ENCODE results near the gene SETD5.
A peak's percentile ranks its signal among the peaks of the same experiment; 100 is the strongest.

DNA sequence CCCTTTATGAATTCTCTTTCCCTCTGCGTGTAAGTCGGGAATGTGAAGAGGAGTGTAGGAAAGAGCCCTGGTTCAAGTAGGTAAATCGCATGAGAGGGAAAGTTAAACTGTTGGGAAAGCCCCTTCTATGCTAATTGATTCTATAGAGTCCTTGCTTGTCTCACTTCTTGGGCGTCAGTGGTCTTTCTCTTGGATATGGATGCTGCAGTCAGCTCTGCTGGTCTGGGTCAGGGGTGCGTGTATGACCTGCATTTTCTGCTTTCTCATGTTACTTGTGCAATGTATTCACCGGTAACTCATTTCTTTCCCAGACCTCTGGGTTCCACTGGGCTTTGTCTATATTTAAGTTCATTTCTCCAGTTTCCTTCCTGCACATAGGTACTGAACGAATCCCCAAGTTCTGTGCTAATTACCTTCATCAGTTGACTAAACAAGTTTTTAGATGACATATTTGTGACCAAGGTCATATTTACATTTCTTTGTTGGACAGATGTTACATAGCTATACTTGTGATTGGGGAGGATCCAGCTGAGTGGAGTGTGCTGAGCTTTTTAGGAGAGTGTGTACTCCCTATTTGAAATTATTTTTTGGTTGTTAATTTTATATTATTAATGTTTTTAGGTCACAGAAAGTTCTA, 1.4 kb downstream of the SETD5 start:
- TF ChIP-seq EZH2 (IDR thresholded peaks at IDR 0.05; ENCODE audit: low read depth, low read length, severe bottlenecking) (no peak), CTCF (IDR thresholded peaks at IDR 0.05; ENCODE audit: control extremely low read depth in 1 of 3, insufficient read depth in 1 of 3, low read depth in 1 of 3, low read length in 3 of 3) (no peak), POLR2A (IDR thresholded peaks at IDR 0.05; ENCODE audit: control extremely low read depth in 1 of 2, low read depth in 2 of 2, low read length in 2 of 2) (peak; percentile 56 to 69)

Measured in H1 (cell line).